Mucosa of rectum (tissue), 2 donors: ENCODE data around the gene RWDD4.

Experiments
- H3K27ac ChIP-seq, 2 donors: one replicate each; pipeline ENCODE4 v1.7.0; 2013; ENCODE audit warnings: inconsistent platforms in 2 of 2, low read depth in 2 of 2, low read length in 2 of 2
- H3K27me3 ChIP-seq, 2 donors: one replicate each; pipeline ENCODE4 v1.7.0; 2013; ENCODE audit warnings: low read length in 2 of 2; ENCODE audit not compliant: control insufficient read depth in 2 of 2, insufficient read depth in 2 of 2
- H3K36me3 ChIP-seq, 2 donors: one replicate each; pipeline ENCODE4 v1.7.0; 2013; ENCODE audit warnings: low read length in 2 of 2; ENCODE audit not compliant: control insufficient read depth in 2 of 2, insufficient read depth in 2 of 2
- H3K4me1 ChIP-seq, 2 donors: one replicate each; pipeline ENCODE4 v1.7.0; 2013; ENCODE audit warnings: low read length in 2 of 2, mild to moderate bottlenecking in 1 of 2; ENCODE audit not compliant: control insufficient read depth in 2 of 2, insufficient read depth in 2 of 2
- H3K4me3 ChIP-seq, 2 donors: one replicate each; pipeline ENCODE4 v1.7.0; 2013; ENCODE audit warnings: low read length in 2 of 2
- H3K9ac ChIP-seq, 2 donors: one replicate each; pipeline ENCODE4 v1.7.0; 2013; ENCODE audit warnings: low read length in 2 of 2, low read depth in 1 of 2, mild to moderate bottlenecking in 1 of 2
- H3K9me3 ChIP-seq, 2 donors: one replicate each; pipeline ENCODE4 v1.7.0; 2013; ENCODE audit warnings: low read length in 2 of 2; ENCODE audit not compliant: control insufficient read depth in 2 of 2
- donor health status: healthy.
- donor health status: Normal muscosa, but diverticular disease.

Gene RWDD4

DNA sequence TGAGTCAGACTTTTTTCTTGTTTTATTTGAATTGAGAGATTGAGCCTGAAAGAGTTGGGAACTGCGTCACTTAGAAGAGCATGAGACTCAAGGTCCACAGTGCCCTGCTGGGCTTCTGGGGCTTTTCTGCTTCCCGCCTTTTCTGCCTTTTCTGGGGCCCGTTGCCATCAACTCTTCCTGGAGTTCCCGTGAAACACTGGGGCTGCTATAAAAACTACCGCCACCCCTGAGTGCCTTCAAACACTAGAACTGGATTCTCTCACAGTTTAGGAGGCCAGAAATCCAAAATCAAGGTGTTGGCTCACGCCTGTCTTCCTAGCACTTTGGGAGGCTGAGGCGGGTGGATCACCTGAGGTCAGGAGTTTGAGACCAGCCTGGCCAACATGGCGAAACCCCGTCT lies 49.8 kb downstream of the RWDD4 start:
- no peaks in the 10 kb centered on the region for H3K4me1 ChIP-seq
- H3K9ac ChIP-seq = no peak overlapping the region
- no peaks in the 10 kb centered on the region for H3K36me3 ChIP-seq
- H3K4me3 ChIP-seq = no peak overlapping the region
- no peak overlapping the region for H3K27ac ChIP-seq
- no peaks in the 10 kb centered on the region for H3K27me3 ChIP-seq
- no peaks in the 10 kb centered on the region for H3K9me3 ChIP-seq

- H3K27me3 ChIP-seq = no peaks in the 10 kb centered on the region
- no peaks in the 10 kb centered on the region for H3K4me1 ChIP-seq
- no peaks in the 10 kb centered on the region for H3K9me3 ChIP-seq
- no peak overlapping the region for H3K4me3 ChIP-seq
- H3K9ac ChIP-seq = no peak overlapping the region
- H3K27ac ChIP-seq = no peak overlapping the region
- no peaks in the 10 kb centered on the region for H3K36me3 ChIP-seq
Measured at GRCh38 chr4:183607894-183608293, 51.1 kb downstream of the RWDD4 start.

DNA sequence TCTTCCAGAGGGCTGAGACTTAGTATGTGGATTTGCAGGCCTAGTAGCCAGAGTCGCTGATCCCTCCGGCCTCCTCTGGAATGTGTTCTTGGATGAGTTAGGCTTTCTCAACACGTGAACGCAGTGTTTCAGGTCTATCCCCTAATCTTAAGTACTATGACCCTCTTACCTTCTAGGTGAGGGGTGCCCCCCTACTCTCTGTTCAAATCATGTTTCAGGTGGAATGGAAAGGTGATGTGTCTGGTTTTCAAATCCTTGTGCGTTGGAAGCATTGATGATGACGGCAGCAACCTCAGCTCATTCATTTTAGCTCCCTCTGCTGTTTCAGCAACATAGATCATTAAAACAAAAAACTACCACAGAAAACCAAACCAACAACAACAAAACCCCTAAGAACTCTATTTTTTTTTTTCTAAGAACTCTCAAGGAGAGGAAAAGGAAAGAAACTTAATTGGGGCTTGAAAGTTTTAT lies 56.4 kb downstream of the RWDD4 start:
- Histone ChIP-seq H3K27ac (no peak overlapping the region), H3K9ac (no peak overlapping the region), H3K4me3 (no peak overlapping the region), H3K4me1 (no peaks in the 10 kb centered on the region), H3K27me3 (peaks cover 0 to 9% of the 10 kb centered on the region in 2 donors), H3K36me3 (no peaks in the 10 kb centered on the region), H3K9me3 (no peaks in the 10 kb centered on the region)

- Histone ChIP-seq H3K9me3 (no peaks in the 10 kb centered on the region), H3K27ac (no peak overlapping the region), H3K9ac (no peak overlapping the region), H3K4me3 (no peak overlapping the region), H3K27me3 (peaks cover 0 to 12% of the 10 kb centered on the region in 2 donors), H3K4me1 (peaks cover 0 to 1% of the 10 kb centered on the region in 2 donors), H3K36me3 (no peaks in the 10 kb centered on the region)
Measured at GRCh38 chr4:183601381-183601780, 57.6 kb downstream of the RWDD4 start.

DNA sequence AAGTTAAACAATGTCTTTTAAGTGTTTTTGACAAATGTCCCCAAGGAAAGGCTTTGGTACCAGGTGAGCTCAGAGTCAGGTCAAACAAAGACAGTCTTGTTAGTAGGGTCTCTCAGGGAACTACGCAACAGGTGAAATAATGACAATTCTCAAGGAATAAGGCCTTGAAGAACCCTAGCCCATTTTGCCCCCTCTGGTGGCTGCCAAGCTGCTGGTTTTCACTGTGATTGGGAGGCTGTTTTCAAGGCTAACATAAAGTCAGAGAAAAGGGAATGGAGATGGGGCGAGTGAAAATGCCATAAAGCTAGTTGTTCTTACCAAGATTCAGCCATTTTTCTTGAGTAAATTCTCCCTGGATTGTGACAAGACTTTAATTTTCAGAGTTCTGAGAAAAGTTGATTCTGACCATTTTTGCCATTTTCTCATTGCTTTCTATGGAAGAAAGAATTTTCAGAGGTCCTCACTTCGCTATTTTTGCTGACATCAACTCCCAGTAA lies 58.7 kb downstream of the RWDD4 start:
- peaks cover 0 to 7% of the 10 kb centered on the region in 2 donors for H3K4me1 ChIP-seq
- H3K4me3 ChIP-seq = no peak overlapping the region
- H3K27ac ChIP-seq = no peak overlapping the region
- peaks cover 0 to 12% of the 10 kb centered on the region in 2 donors for H3K27me3 ChIP-seq
- H3K9ac ChIP-seq = no peak overlapping the region
- H3K36me3 ChIP-seq = no peaks in the 10 kb centered on the region
- no peaks in the 10 kb centered on the region for H3K9me3 ChIP-seq

GRCh38 chr4:183599690-183600089 lies 59.3 kb downstream of the RWDD4 start:
- Histone ChIP-seq H3K27me3 (peaks cover 0 to 12% of the 10 kb centered on the region in 2 donors), H3K9me3 (no peaks in the 10 kb centered on the region), H3K9ac (no peak overlapping the region), H3K4me3 (no peak overlapping the region), H3K27ac (no peak overlapping the region), H3K4me1 (peaks cover 0 to 7% of the 10 kb centered on the region in 2 donors), H3K36me3 (no peaks in the 10 kb centered on the region)

- H3K36me3 ChIP-seq = no peaks in the 10 kb centered on the region
- H3K27me3 ChIP-seq = peaks cover 0 to 12% of the 10 kb centered on the region in 2 donors
- H3K9ac ChIP-seq = no peak overlapping the region
- peaks cover 0 to 7% of the 10 kb centered on the region in 2 donors for H3K4me1 ChIP-seq
- H3K9me3 ChIP-seq = no peaks in the 10 kb centered on the region
- no peak overlapping the region for H3K27ac ChIP-seq
- H3K4me3 ChIP-seq = no peak overlapping the region
Measured at GRCh38 chr4:183599284-183599683, 59.7 kb downstream of the RWDD4 start.

DNA sequence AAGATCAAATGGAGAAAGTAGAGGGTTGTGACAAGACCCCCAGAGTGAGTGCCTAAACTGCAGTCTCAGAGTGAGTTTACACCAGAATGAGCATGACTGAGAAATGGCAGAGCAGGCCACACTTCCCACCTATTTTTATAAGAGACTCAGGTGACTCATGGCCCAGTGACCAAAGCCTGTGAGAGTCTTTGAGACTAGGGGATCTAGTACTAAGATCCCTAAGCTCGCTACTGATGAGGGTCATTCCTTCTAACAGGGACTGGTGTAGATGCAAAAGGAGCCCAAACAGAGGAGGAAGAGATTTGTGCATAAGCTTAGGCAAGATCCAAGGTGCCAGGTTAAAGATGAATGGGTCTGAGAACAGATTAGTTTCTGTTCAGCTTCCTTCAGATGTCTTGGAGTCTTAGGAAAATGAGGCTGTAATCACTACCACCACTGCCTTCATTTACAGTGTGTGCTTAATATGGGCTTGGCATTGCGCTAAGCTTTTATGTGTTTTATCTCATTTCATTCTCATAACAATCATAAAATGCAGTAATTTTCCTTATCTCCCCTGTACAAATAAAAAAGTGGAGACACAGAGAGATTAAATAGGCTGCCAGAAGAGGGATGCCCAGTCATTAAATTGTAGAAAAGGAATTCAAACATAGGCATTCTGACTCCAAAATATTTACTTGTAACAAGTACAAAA lies 62.8 kb downstream of the RWDD4 start:
- Histone ChIP-seq H3K27ac (no peak overlapping the region), H3K4me1 (peaks cover 0 to 7% of the 10 kb centered on the region in 2 donors), H3K27me3 (peaks cover 0 to 14% of the 10 kb centered on the region in 2 donors), H3K4me3 (no peak overlapping the region), H3K9ac (no peak overlapping the region), H3K36me3 (no peaks in the 10 kb centered on the region), H3K9me3 (no peaks in the 10 kb centered on the region)

GRCh38 chr4:183594823-183595222 lies 64.2 kb downstream of the RWDD4 start:
- H3K9ac ChIP-seq = no peak overlapping the region
- H3K27me3 ChIP-seq = peaks cover 0 to 17% of the 10 kb centered on the region in 2 donors
- H3K9me3 ChIP-seq = no peaks in the 10 kb centered on the region
- peaks cover 0 to 7% of the 10 kb centered on the region in 2 donors for H3K4me1 ChIP-seq
- H3K4me3 ChIP-seq = no peak overlapping the region
- no peaks in the 10 kb centered on the region for H3K36me3 ChIP-seq
- no peak overlapping the region for H3K27ac ChIP-seq

DNA sequence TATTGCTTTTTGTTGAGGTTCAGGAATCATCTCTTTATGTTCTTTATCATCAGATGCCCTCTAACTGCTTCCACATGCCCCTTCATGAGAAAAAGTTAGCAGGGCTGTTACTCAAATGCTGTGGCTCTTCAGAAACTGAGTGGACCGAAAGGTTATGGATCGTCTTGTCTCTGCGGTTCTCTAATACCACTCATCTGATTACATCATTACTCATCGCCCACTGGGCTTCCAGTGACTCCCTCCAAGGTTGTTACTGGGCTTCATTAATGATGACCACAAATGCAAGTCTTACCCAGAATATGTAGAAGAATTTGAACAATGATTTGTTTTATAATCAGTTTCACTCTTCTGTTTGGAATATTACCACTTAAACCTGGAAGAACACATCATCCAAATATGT lies 67.7 kb downstream of the RWDD4 start:
- Histone ChIP-seq H3K4me3 (no peak overlapping the region), H3K9me3 (no peaks in the 10 kb centered on the region), H3K36me3 (no peaks in the 10 kb centered on the region), H3K9ac (no peak overlapping the region), H3K27ac (no peak overlapping the region), H3K27me3 (peaks cover 0 to 5% of the 10 kb centered on the region in 2 donors), H3K4me1 (peaks cover 0 to 5% of the 10 kb centered on the region in 2 donors)
